ENCODE measurements around the gene ASIC3.
A peak's percentile ranks its signal among the peaks of the same experiment; 100 is the strongest.
"Not testable (repeated sequence)": the region's sequence is repeated elsewhere in the genome, so short reads cannot be mapped to it uniquely, and the experiment has no call there.

Gene ASIC3

DNA sequence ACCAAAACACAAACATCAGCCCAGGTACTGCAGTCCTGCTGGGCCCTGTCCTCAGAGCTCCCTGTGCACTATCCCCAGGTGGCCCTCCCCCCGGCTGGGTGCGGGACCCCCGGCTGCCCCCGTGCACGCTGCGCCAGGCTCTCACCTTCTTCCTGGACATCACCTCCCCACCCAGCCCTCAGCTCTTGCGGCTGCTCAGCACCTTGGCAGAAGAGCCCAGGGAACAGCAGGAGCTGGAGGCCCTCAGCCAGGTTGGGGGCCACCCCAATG lies 38.4 kb upstream of the ASIC3 start:
- H4K91ac ChIP-seq (ENCODE audit: low read length) = peak overlapping the region; percentile 98
- H3K4me1 ChIP-seq (ENCODE audit: control insufficient read depth, insufficient read depth, low read depth, low read length) = peaks cover 21% of the 10 kb centered on the region
- DNase-seq = no peak
- no peak overlapping the region for H2AFZ ChIP-seq (ENCODE audit: low read depth, low read length)
- H3K23ac ChIP-seq (ENCODE audit: low read length in 2 of 2) = no peak overlapping the region
- peak overlapping the region; percentile 91 to 92 for H2BK12ac ChIP-seq (ENCODE audit: low read length in 2 of 2)
- H3K4me3 ChIP-seq (ENCODE audit: insufficient read depth in 1 of 2, low read depth in 1 of 2, low read length in 2 of 2) = no peak overlapping the region
- no peaks in the 10 kb centered on the region for H3K9me3 ChIP-seq (ENCODE audit: control insufficient read depth, low read length)
- no peak overlapping the region for H2AK5ac ChIP-seq (ENCODE audit: low read length, severe bottlenecking)
- H2BK120ac ChIP-seq (ENCODE audit: low read depth, low read length) = peak overlapping the region; percentile 91
- H2BK15ac ChIP-seq (ENCODE audit: low read depth, poor library complexity, severe bottlenecking) = peak overlapping the region; percentile 55
- peak overlapping the region; percentile 54 to 70 for H3K18ac ChIP-seq (ENCODE audit: low read depth in 1 of 2, low read length in 2 of 2)
- no peak overlapping the region for H2BK5ac ChIP-seq (ENCODE audit: low read depth, low read length, poor library complexity, severe bottlenecking)
- H3K4me2 ChIP-seq (ENCODE audit: low read length, poor library complexity, severe bottlenecking) = no peak overlapping the region
- H4K8ac ChIP-seq (ENCODE audit: low read length) = peak overlapping the region; percentile 83
- whole genome bisulfite sequencing = 61% methylated on average over 7 of the region's 7 CpGs
- peak overlapping the region; percentile 51 to 76 for H3K4ac ChIP-seq (ENCODE audit: low read depth in 1 of 2, low read length in 2 of 2)
- no peaks in the 10 kb centered on the region for H3K36me3 ChIP-seq (ENCODE audit: control insufficient read depth in 1 of 2, insufficient read depth in 2 of 2, low read depth in 1 of 2, low read length in 2 of 2)
- H3K9ac ChIP-seq (ENCODE audit: low read length) = no peak overlapping the region
- H3K27me3 ChIP-seq (ENCODE audit: control insufficient read depth in 1 of 2, insufficient read depth in 1 of 2, low read length in 2 of 2) = peaks cover 41 to 47% of the 10 kb centered on the region in 2 experiments
- H3K79me1 ChIP-seq (replicated peaks; ENCODE audit: low read length, poor library complexity, severe bottlenecking) = no peaks in the 10 kb centered on the region
- H3K14ac ChIP-seq (ENCODE audit: low read length in 2 of 2) = peak overlapping the region in 1 of 2 experiments; percentile 55
- H3K27ac ChIP-seq (ENCODE audit: low read length, poor library complexity, severe bottlenecking) = no peak overlapping the region

GRCh38 chr7:151010307-151011096 lies 37.8 kb upstream of the ASIC3 start:
- no peaks in the 10 kb centered on the region for H3K9me3 ChIP-seq (ENCODE audit: control insufficient read depth, low read length)
- peak overlapping the region; percentile 16 for H2AFZ ChIP-seq (ENCODE audit: low read depth, low read length)
- peak overlapping the region; percentile 91 for H2BK120ac ChIP-seq (ENCODE audit: low read depth, low read length)
- H3K14ac ChIP-seq (ENCODE audit: low read length in 2 of 2) = peak overlapping the region in 1 of 2 experiments; percentile 20
- no peak overlapping the region for H2BK5ac ChIP-seq (ENCODE audit: low read depth, low read length, poor library complexity, severe bottlenecking)
- H3K27me3 ChIP-seq (ENCODE audit: control insufficient read depth in 1 of 2, insufficient read depth in 1 of 2, low read length in 2 of 2) = peaks cover 41 to 42% of the 10 kb centered on the region in 2 experiments
- H2BK15ac ChIP-seq (ENCODE audit: low read depth, poor library complexity, severe bottlenecking) = peak overlapping the region; percentile 55
- no peak overlapping the region for H3K9ac ChIP-seq (ENCODE audit: low read length)
- peak; percentile 71 for DNase-seq
- H3K4me1 ChIP-seq (ENCODE audit: control insufficient read depth, insufficient read depth, low read depth, low read length) = peaks cover 21% of the 10 kb centered on the region
- H3K36me3 ChIP-seq (ENCODE audit: control insufficient read depth in 1 of 2, insufficient read depth in 2 of 2, low read depth in 1 of 2, low read length in 2 of 2) = no peaks in the 10 kb centered on the region
- H3K4me2 ChIP-seq (ENCODE audit: low read length, poor library complexity, severe bottlenecking) = peak overlapping the region; percentile 48
- H3K4ac ChIP-seq (ENCODE audit: low read depth in 1 of 2, low read length in 2 of 2) = peak overlapping the region; percentile 76 to 86
- peak overlapping the region; percentile 98 for H4K91ac ChIP-seq (ENCODE audit: low read length)
- peak overlapping the region in 1 of 2 experiments; percentile 56 for H3K4me3 ChIP-seq (ENCODE audit: insufficient read depth in 1 of 2, low read depth in 1 of 2, low read length in 2 of 2)
- no peak overlapping the region for H3K27ac ChIP-seq (ENCODE audit: low read length, poor library complexity, severe bottlenecking)
- no peaks in the 10 kb centered on the region for H3K79me1 ChIP-seq (replicated peaks; ENCODE audit: low read length, poor library complexity, severe bottlenecking)
- H2BK12ac ChIP-seq (ENCODE audit: low read length in 2 of 2) = peak overlapping the region; percentile 91 to 92
- peak overlapping the region; percentile 70 to 93 for H3K18ac ChIP-seq (ENCODE audit: low read depth in 1 of 2, low read length in 2 of 2)
- H3K23ac ChIP-seq (ENCODE audit: low read length in 2 of 2) = peak overlapping the region in 1 of 2 experiments; percentile 36
- H4K8ac ChIP-seq (ENCODE audit: low read length) = peak overlapping the region; percentile 83
- H2AK5ac ChIP-seq (ENCODE audit: low read length, severe bottlenecking) = no peak overlapping the region
- WGBS = 8% methylated on average over 17 of the region's 18 CpGs

DNA sequence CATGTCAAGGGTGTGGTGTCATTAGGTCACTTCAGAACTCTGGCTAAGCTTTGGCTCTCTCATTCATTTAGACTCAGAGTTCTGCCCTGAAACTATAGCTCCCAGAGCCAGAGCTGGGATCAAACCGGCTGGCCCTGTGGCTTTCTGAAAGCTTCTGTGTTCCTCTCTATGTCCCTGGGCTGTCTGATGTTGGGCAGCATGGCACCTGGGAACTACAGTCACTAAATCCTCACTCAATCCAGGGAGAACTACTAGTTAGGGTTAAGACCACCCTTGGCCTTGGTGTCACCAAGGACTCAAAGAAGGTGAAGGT lies 37.3 kb upstream of the ASIC3 start:
- H4K8ac ChIP-seq (ENCODE audit: low read length) = peak overlapping the region; percentile 57
- no peak overlapping the region for H3K4me3 ChIP-seq (ENCODE audit: insufficient read depth in 1 of 2, low read depth in 1 of 2, low read length in 2 of 2)
- peaks cover 21% of the 10 kb centered on the region for H3K4me1 ChIP-seq (ENCODE audit: control insufficient read depth, insufficient read depth, low read depth, low read length)
- H3K79me1 ChIP-seq (replicated peaks; ENCODE audit: low read length, poor library complexity, severe bottlenecking) = no peaks in the 10 kb centered on the region
- peaks cover 41% of the 10 kb centered on the region in 2 experiments for H3K27me3 ChIP-seq (ENCODE audit: control insufficient read depth in 1 of 2, insufficient read depth in 1 of 2, low read length in 2 of 2)
- H4K91ac ChIP-seq (ENCODE audit: low read length) = peak overlapping the region; percentile 52
- no peak overlapping the region for H3K14ac ChIP-seq (ENCODE audit: low read length in 2 of 2)
- peak overlapping the region; percentile 6 to 48 for H3K18ac ChIP-seq (ENCODE audit: low read depth in 1 of 2, low read length in 2 of 2)
- H3K9ac ChIP-seq (ENCODE audit: low read length) = no peak overlapping the region
- no peak overlapping the region for H2BK120ac ChIP-seq (ENCODE audit: low read depth, low read length)
- peak overlapping the region in 1 of 2 experiments; percentile 61 for H2BK12ac ChIP-seq (ENCODE audit: low read length in 2 of 2)
- no peak overlapping the region for H3K4me2 ChIP-seq (ENCODE audit: low read length, poor library complexity, severe bottlenecking)
- DNase-seq = peak; percentile 50
- H3K27ac ChIP-seq (ENCODE audit: low read length, poor library complexity, severe bottlenecking) = no peak overlapping the region
- H3K36me3 ChIP-seq (ENCODE audit: control insufficient read depth in 1 of 2, insufficient read depth in 2 of 2, low read depth in 1 of 2, low read length in 2 of 2) = no peaks in the 10 kb centered on the region
- no peak overlapping the region for H2AFZ ChIP-seq (ENCODE audit: low read depth, low read length)
- no peak overlapping the region for H3K23ac ChIP-seq (ENCODE audit: low read length in 2 of 2)
- WGBS = 0% methylated on average over 1 of the region's 1 CpG
- H2BK5ac ChIP-seq (ENCODE audit: low read depth, low read length, poor library complexity, severe bottlenecking) = no peak overlapping the region
- H3K9me3 ChIP-seq (ENCODE audit: control insufficient read depth, low read length) = no peaks in the 10 kb centered on the region
- peak overlapping the region; percentile 73 for H2BK15ac ChIP-seq (ENCODE audit: low read depth, poor library complexity, severe bottlenecking)
- H3K4ac ChIP-seq (ENCODE audit: low read depth in 1 of 2, low read length in 2 of 2) = peak overlapping the region; percentile 37 to 61
- no peak overlapping the region for H2AK5ac ChIP-seq (ENCODE audit: low read length, severe bottlenecking)

- Histone ChIP-seq H3K27me3 (ENCODE audit: control insufficient read depth in 1 of 2, insufficient read depth in 1 of 2, low read length in 2 of 2) (peaks cover 39 to 43% of the 10 kb centered on the region in 2 experiments), H3K4me1 (ENCODE audit: control insufficient read depth, insufficient read depth, low read depth, low read length) (peaks cover 21% of the 10 kb centered on the region)
- H2BK5ac ChIP-seq (ENCODE audit: low read depth, low read length, poor library complexity, severe bottlenecking); H3K9me3 ChIP-seq (ENCODE audit: control insufficient read depth, low read length); H3K27ac ChIP-seq (ENCODE audit: low read length, poor library complexity, severe bottlenecking); H3K23ac ChIP-seq (ENCODE audit: low read length in 2 of 2); H2AK5ac ChIP-seq (ENCODE audit: low read length, severe bottlenecking); H4K91ac ChIP-seq (ENCODE audit: low read length); H3K4ac ChIP-seq (ENCODE audit: low read depth in 1 of 2, low read length in 2 of 2); H3K18ac ChIP-seq (ENCODE audit: low read depth in 1 of 2, low read length in 2 of 2); H3K36me3 ChIP-seq (ENCODE audit: control insufficient read depth in 1 of 2, insufficient read depth in 2 of 2, low read depth in 1 of 2, low read length in 2 of 2); H2BK120ac ChIP-seq (ENCODE audit: low read depth, low read length); H3K4me3 ChIP-seq (ENCODE audit: insufficient read depth in 1 of 2, low read depth in 1 of 2, low read length in 2 of 2); H3K14ac ChIP-seq (ENCODE audit: low read length in 2 of 2); H2BK15ac ChIP-seq (ENCODE audit: low read depth, poor library complexity, severe bottlenecking); H3K9ac ChIP-seq (ENCODE audit: low read length); H2BK12ac ChIP-seq (ENCODE audit: low read length in 2 of 2); H3K79me1 ChIP-seq (replicated peaks; ENCODE audit: low read length, poor library complexity, severe bottlenecking); DNase-seq; H3K4me2 ChIP-seq (ENCODE audit: low read length, poor library complexity, severe bottlenecking); H2AFZ ChIP-seq (ENCODE audit: low read depth, low read length); H4K8ac ChIP-seq (ENCODE audit: low read length): not testable (repeated sequence)
- 84% methylated on average over 12 of the region's 12 CpGs for WGBS
Measured at GRCh38 chr7:151011616-151012015, 36.7 kb upstream of the ASIC3 start.
